ENCODE results near the gene DUSP3.
A peak's percentile ranks its signal among the peaks of the same experiment; 100 is the strongest.

DUSP3 gene

DNA sequence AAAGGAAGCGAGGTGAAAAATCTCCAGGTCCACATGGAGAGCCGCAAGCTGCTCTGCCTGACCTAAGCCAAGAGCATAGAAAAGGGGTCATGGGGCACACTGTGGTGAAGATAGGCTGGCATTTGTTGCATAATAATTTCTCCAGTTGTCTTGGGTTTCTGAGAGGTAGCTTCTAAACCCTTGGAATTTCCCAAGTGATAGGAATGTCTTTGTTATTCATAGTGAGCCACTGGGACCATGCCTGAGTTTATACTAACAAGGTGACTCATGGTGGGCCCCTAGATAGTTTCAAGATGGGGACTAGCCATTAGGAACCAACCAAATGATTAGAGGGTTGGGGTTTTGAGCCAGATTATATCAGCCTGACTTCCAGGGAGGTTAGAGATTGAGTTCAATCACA lies 45.8 kb downstream of the DUSP3 start:
- peak; percentile 47 for DNase-seq (ENCODE audit: low read depth)

DNA sequence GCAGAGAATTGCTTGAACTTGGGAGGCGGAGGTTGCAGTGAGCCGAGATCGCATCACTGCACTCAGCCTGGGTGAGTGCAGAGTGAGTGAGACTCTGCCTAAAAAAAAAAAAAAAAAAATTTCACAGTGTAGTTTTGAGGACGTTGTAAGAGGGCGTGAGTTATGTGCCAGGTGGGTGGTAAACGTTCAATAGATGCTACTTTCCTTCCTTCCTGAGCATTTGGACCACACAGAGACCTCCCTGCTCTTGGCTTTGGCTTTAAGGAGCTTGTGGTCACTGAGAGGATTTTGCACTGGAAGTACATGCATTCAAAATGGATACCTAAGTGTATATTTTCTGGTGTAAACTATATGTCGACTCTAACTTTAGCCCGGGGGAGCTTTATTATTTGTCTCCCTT lies 50.7 kb downstream of the DUSP3 start:
- no peak for DNase-seq (ENCODE audit: low read depth)

DNA sequence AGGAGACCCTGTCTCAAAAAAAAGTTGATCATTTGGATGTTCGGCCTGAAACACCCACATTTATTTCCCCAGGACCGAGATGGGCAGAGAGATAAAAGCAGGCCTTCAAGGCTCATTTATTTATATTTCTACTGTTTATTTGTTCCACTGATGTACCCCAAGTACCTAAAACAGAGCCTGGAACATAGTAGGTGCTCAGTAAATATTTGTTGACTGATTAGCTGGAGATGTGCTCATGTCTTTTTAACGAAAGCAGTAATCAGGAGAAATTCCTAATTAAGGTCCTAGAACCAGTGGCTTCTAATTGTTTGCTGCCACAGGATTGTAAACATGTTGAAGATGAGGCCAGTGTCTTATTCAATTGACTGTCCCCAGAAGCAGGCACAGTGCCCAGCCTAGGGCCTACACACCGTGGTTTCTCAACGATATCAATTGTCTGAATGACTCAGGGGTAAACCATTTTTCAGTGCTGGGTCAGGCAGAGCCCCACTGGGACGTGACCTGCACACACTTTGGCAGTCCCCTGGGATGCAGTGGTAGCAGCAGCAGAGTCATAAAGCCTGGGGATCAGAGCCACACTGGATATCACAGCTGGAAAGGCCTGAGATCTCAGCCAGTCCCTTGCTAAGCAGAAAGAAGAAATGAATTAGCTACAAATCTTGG lies 54.9 kb downstream of the DUSP3 start:
- peak; percentile 68 for DNase-seq (ENCODE audit: low read depth)

DNA sequence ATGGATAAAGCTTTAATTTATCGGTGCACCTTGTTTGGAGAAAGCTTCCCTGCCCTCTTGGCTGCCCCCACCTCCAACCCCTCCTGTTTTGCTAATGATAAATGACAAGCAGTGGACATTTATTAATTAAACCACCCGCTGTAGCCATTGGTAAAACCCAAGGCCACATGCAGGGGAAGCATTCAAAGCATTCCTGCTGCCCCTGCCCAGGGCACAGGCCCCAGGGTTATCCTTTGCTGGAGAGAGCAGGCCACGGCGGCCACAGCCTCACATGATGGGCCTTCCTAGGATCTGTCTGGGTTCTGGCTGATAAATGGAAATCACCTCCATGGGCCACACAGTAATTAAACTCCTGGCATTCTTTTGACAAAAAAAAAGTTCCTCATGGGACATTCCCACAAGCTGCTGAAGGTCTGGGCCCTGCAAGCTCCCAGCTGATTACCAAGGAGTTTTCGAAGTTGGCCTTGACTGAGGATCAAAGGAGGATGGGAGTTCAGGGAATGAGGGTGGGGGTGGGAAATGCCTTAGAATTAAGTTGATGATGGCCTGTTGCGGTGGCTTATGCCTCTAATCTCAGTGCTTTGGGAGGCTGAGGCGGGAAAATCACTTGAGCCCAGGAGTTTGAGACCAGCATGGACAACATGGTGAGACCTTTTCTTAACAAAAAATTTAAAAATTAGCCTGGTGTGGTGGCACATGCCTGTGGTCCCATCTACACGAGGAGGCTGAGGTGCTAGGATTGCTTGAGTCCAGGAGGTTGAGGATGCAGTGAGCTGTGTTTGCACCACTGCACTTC lies 55.7 kb downstream of the DUSP3 start:
- no peak for DNase-seq (ENCODE audit: low read depth)

DNA sequence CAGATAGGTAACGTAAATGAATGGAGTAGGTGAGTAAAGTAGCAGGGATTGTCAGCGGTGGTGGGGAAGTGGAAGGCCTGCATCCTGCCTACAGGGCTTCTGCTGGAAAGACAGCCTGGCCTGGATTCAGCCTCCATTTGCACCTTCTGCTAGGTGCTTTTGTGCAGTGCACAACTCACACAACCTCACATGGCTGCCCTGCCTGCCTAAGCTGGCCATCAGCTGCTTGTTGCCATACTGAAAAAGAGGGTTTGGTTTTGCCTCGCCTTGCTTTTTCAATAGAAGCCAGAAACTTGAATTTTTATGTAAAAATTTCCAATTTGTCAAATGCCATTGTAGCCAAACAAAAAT lies 56.5 kb downstream of the DUSP3 start:
- DNase-seq (ENCODE audit: low read depth): no peak

GRCh38 chr17:43721537-43722268 lies 57.1 kb downstream of the DUSP3 start:
- DNase-seq (ENCODE audit: low read depth): no peak

- DNase-seq (ENCODE audit: low read depth): no peak
These were observed 58.3 kb downstream of the DUSP3 start for GRCh38 chr17:43720311-43721060.

DNA sequence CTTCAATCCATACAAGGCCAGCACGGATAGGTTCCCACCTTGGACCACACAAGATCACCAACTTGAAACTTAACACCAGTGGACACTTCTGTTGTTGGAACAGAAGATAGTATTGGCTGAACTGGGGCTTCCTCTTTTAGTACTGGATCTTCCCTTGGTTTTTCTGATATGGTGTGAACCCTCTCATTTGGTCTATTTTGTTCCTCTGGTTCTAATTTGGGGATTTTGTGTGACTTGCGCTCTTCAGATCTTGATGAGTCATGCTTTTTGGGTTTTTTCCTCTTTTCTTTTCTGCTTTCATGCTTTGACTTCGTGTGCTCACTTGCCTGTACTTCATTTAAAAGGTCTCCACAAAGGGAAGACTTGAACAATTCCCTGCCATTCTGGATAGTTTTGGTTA lies 59.2 kb downstream of the DUSP3 start:
- DNase-seq (ENCODE audit: low read depth): no peak

- DNase-seq (ENCODE audit: low read depth): no peak
These were observed 60.2 kb downstream of the DUSP3 start for GRCh38 chr17:43718544-43718943.

DNA sequence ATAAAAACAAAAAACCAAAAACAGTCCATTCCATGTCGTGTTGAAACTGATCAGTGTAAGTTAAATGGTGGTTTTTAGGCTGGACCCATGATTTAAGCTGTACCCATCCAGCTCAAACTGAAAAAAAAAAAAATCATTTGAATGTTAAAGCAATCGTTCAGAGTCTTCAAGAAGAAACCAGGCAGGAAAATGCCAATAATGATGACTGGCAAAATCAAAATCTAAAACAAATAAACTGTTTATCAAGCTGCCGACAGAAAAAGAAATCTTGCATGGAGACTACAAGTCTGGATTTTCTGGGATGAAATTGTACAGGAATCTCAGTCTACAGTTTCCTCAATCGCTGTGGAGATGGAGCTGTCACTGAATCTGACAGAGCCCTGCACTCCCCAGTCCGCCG lies 60.9 kb downstream of the DUSP3 start:
- DNase-seq (ENCODE audit: low read depth): no peak
